HFF-Myc (cell line): ENCODE results near the gene CAMTA1.

ENCODE experiments used
- DNase-seq: peaks from one replicate; pipeline ENCODE4 v3.0.0-alpha.2; 2011; ENCODE audit warnings: low read depth; ENCODE audit errors: extremely low read depth
- H3K4me3 ChIP-seq: replicated peaks from 2 replicates; pipeline ENCODE4 v1.5.1; 2011; ENCODE audit warnings: low read depth, mild to moderate bottlenecking, control low read depth, low read length
- TF ChIP-seq, protein P1 (sequence below): IDR thresholded peaks from 2 replicates; pipeline ENCODE4 v1.5.1; 2012; ENCODE audit warnings: mild to moderate bottlenecking, low read depth, low read length, control low read depth; ENCODE audit errors: missing control alignments

Gene CAMTA1

DNA sequence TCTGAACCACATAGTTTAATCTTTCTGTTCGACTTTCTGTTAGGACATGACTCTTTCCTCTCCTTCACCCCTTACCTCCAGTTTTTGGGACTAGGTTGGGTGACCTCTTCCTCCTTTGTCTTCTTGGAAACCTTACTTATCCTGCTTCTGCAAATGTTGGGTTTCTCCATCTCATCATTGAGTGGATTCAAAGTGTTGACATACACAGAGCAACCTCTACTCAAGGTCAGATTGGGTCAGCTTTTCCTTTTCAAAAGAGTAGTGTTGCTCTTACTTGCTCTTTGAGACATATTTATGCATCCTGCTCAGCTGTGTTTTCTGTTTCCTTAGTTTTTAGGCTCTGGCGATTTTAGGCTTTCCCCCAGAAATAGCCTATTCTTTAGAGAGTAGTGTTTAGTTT is 3.7 kb downstream of the CAMTA1 start:
- TF ChIP-seq, protein P1, sequence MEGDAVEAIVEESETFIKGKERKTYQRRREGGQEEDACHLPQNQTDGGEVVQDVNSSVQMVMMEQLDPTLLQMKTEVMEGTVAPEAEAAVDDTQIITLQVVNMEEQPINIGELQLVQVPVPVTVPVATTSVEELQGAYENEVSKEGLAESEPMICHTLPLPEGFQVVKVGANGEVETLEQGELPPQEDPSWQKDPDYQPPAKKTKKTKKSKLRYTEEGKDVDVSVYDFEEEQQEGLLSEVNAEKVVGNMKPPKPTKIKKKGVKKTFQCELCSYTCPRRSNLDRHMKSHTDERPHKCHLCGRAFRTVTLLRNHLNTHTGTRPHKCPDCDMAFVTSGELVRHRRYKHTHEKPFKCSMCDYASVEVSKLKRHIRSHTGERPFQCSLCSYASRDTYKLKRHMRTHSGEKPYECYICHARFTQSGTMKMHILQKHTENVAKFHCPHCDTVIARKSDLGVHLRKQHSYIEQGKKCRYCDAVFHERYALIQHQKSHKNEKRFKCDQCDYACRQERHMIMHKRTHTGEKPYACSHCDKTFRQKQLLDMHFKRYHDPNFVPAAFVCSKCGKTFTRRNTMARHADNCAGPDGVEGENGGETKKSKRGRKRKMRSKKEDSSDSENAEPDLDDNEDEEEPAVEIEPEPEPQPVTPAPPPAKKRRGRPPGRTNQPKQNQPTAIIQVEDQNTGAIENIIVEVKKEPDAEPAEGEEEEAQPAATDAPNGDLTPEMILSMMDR = no peak
- no peak for DNase-seq
- no peak overlapping the region for H3K4me3 ChIP-seq

DNA sequence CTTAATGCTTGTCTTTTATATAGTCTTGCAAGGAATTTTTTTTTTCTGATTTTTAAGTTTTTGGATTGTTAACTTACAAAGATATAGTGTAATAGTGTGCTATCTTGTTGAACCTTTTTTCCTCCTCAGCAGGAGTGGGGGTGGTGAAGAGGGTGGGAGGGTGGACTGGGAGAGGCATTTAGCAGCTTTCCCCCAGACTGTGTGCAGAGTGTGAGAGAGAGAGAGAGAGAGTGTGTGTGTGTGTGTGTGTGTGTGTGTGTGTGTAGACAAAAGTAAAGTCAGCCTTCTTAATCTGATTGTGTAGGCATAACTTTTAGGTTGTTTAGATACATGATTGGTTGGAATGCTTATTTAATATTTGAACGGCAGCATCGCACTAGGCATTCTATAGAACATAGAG is 4.9 kb downstream of the CAMTA1 start:
- no peak overlapping the region for H3K4me3 ChIP-seq
- DNase-seq = no peak

DNA sequence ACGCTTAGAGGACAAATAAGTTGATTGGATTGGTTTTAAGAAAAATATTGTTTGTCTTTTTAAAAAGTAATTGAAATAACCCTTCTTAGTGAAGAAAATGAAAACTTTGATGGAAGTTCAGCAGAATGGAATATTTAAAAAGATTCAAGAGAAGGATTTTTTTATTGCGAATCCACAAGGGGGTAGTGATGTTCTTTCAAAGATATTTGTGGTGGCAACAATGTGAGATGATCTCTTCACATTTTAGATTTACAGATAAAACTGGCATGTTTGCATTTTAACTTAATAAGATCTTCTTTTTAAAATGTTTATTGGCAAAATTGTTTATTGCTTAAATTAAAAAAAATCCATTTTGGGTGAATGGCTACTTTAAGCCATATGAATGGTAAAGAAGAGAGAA is 8.9 kb downstream of the CAMTA1 start:
- DNase-seq = no peak
- no peak overlapping the region for H3K4me3 ChIP-seq
- TF ChIP-seq, protein P1 = peak; percentile 6

More for the DNA sequence above, 4.9 kb downstream of the CAMTA1 start:
- TF ChIP-seq, protein P1 = no peak

DNA sequence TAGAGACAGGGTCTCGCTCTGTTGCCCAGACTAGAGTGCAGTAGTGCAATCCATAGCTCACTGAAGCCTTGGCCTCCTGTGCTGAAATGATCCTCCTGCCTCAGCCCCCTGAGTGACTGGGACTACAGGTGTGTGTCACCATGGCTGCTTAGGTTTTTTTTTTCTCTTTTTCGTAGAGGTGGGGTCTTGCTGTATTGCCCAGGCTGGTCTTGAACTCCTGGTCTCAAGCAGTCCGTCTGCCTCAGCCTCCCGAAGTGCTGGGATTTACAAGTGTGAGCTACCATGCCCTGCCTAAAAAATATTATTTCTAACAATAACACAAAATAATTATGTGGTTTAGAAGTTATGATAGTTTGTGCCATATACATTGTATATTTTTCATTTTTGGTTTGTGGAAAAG is 9.9 kb downstream of the CAMTA1 start:
- TF ChIP-seq, protein P1 = no peak
- DNase-seq = no peak
- no peak overlapping the region for H3K4me3 ChIP-seq

DNA sequence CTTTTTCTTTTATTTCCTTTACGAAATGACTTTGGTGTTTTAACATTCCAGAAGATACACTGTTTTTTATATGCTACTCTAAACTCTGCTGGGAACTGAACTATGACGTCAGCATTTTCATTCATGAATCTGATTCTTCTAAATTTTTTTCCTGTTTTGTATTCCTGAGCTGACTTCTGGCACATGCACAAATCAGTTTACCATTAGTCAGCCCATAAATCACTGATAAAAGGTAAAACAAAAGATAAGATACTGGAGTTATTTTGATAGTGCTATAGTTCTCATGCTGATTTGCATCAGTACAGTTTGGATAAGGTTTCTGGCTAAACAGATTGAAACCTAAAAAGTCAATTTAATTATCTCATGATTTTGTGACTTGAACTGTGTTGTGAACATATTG is 10.4 kb downstream of the CAMTA1 start:
- no peak overlapping the region for H3K4me3 ChIP-seq
- no peak for DNase-seq
- TF ChIP-seq, protein P1 = no peak

DNA sequence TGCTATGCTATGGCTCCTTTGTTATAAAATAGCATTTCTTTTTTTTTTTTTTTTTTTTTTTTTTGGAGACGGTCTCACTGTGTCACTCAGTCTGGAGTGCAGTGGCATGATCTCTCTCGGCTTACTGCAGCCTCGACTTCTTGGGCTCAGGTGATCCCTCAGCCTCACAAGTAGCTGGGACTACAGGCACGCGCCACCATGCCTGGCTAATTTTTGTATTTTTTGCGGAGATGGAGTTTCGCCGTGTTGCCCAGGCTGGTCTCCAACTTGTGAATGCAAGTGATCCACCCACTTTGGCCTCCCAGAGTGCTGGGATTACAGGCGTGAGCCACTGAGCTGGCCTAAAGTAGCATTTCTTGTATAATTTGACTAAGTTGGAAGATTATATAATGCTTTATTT is 10.8 kb downstream of the CAMTA1 start:
- TF ChIP-seq, protein P1 = no peak
- no peak overlapping the region for H3K4me3 ChIP-seq
- no peak for DNase-seq

DNA sequence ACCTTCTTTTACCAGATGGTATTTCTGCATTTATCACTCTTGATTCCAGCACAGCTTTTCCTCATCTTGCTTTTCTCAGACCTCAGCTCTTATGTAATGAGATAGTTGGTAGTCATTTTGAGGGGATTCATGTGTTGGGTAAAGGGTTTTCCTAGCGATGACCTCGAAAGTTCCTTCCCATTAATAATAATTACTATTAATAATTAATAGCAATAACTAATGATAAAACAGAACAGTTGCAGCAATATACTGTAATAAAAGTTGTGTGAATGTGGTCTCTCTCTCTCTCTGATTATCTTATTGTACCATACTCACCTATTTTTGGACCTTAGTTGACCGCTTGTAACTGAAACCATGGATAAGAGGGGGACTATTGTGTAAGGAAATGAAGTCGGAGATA is 14.2 kb downstream of the CAMTA1 start:
- H3K4me3 ChIP-seq = no peak overlapping the region
- TF ChIP-seq, protein P1 = no peak
- no peak for DNase-seq
